ENCODE measurements around the gene EEPD1. TPM values are rescaled to one million over a fixed set of nuclear protein-coding genes. Genes with fewer than 3 reads are reported as not detected.
"Not testable (repeated sequence)": the region's sequence is repeated elsewhere in the genome, so short reads cannot be mapped to it uniquely, and the experiment has no call there.

Gene EEPD1
- total RNA-seq, 1 experiment from 2014 or later: 0.93 TPM

DNA sequence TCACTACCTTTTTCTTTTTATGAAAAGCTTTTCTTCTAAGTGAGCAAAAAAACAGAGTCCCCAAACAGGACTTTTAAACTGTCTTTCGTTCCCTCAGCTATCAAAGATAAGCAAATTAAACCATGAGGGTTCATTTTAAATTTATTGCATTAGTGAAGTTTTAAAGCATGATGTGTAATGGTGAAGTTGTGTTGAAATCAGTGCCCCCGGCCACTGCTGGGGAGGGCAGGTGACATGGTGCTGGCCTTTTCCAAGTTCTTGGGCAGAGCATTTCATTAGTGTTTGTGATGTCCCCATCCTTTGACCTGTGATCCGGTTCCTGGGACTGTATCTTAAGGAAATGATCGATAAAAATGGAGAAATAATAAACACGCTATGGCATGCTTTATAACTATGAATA lies 96.0 kb downstream of the EEPD1 start:
- no peaks in the 10 kb centered on the region for H3K36me3 ChIP-seq
- H3K4me1 ChIP-seq: no peaks in the 10 kb centered on the region
- DNase-seq: no peak
- H3K27me3 ChIP-seq: no peaks in the 10 kb centered on the region
- H3K4me3 ChIP-seq: no peak overlapping the region
- H3K27ac ChIP-seq: no peak overlapping the region
- H3K9me3 ChIP-seq (replicated peaks): no peaks in the 10 kb centered on the region; the same call in 1 of the 2 replicates

DNA sequence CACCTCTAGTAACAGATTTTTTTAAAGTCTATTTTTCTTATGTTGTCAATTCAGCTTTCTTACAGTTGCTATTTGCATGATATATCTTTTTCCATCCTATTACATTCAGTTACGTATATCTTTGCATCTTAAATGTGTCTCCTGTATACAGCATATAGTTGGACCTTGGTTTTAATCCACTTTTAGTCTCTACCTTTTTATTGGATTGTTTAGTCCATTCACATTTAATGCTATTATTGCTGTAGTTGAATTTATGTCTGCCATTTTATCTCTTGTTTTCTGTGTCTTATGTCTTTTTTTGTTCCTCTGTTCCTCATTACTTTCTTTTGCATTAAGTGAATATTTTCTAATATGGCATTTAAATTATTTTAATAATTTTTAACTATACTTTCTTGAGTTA lies 100.6 kb downstream of the EEPD1 start:
- Histone ChIP-seq H3K9me3 (replicated peaks) (peaks cover 7% of the 10 kb centered on the region; the same call in 1 of the 2 replicates), H3K4me3 (no peak overlapping the region), H3K27ac (no peak overlapping the region), H3K36me3 (no peaks in the 10 kb centered on the region), H3K27me3 (no peaks in the 10 kb centered on the region), H3K4me1 (no peaks in the 10 kb centered on the region)
- no peak for DNase-seq

DNA sequence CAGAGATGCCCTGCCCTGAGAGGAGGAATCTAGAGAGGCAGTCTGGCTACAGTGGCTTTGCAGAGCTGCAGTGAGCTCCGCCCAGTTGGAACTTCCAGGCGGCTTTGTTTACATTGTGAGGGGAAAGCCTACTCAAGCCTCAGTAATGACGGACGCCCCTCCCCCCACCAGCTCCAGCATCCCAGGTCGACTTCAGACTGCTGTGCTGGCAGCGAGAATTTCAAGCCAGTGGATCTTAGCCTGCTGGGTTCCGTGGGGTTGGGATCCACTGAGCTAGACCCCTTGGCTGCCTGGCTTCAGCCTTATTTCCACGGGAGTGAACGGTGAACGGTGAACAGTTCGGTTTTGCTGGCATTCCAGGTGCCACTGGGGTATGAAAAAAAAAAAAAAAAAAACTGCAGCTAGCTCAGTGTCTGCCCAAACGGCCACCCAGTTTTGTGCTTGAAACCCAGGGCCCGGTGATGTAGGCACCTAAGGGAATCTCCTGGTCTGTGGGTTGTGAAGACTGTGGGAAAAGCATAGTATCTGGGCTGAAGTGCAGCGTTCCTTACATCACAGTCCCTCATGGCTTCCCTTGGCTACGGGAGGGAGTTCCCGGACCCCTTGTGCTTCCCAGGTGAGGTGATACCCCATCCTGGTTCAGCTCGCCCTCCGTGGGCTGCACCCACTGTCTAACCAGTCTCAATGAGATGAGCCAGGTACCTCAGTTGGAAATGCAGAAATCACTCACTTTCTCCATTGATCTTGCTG lies 105.6 kb downstream of the EEPD1 start:
- peak; percentile 53 to 60 for DNase-seq
- not testable (repeated sequence) for H3K27ac ChIP-seq; H3K27me3 ChIP-seq; H3K9me3 ChIP-seq (replicated peaks); H3K4me1 ChIP-seq; H3K36me3 ChIP-seq; H3K4me3 ChIP-seq

DNA sequence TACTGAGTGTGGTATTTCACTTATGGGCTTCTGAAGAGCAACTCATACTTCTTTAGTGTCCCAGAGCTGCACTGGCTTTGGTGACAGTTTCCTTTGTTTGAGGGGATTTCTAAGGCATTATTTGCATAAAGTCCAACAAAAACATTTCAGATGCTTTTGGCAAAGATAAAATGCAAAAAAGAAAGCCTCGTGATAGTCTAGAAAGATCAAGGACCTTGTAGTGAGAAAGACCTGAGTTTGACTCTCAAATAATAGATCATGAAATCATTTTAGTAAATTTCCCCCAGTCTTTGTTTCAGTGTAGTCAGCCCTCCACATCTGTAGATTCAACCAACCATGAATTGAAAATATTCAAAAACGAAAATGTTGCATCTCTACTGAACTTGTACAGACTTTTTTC lies 107.4 kb downstream of the EEPD1 start:
- H3K27ac ChIP-seq: no peak overlapping the region
- H3K4me3 ChIP-seq: no peak overlapping the region
- H3K27me3 ChIP-seq: peaks cover 4% of the 10 kb centered on the region; the same call in 1 of the 2 replicates
- no peak for DNase-seq
- H3K36me3 ChIP-seq: no peaks in the 10 kb centered on the region
- H3K9me3 ChIP-seq (replicated peaks): peaks cover 7% of the 10 kb centered on the region; the same call in 1 of the 2 replicates
- H3K4me1 ChIP-seq: no peaks in the 10 kb centered on the region

DNA sequence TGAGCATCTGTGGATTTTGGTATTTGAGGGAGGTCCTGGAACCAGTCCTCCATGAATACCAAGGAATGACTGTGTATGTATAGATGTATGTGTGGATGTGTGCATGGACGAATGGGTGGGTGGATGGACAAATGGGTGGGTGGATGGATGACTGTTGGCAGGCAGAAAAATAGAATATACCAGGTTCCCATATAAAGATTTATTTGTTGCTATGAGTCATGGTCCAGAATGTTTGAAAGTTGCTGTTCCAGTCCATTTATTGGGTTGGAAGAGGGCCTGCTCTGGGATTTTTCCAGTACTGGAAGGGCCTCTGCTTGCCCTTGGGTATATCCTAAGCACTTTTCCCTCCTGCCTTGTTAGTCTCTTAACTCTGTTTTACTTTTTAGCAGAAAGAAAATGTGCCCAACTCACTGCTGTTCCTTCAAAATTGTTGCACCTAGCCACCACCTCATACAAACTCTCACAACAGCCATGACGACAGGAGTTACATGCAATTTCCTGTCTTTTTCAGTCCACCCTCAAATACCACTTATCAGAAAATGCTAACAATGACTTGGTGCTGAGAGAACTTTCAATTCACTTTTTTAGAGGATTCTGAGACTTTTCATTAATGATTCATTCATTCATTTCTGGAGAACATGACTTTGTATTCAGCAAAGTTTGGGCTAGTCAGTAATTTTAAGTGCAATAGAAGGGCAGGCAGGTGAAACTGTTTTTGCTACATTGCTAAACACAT lies 108.1 kb downstream of the EEPD1 start:
- Histone ChIP-seq H3K9me3 (replicated peaks) (0 out of 2 replicates have a peak, but pooled peaks cover 2% of the 10 kb centered on the region), H3K4me1 (no peaks in the 10 kb centered on the region), H3K27ac (no peak overlapping the region), H3K36me3 (no peaks in the 10 kb centered on the region), H3K27me3 (peaks cover 4% of the 10 kb centered on the region; the same call in 1 of the 2 replicates), H3K4me3 (no peak overlapping the region)
- DNase-seq: no peak

DNA sequence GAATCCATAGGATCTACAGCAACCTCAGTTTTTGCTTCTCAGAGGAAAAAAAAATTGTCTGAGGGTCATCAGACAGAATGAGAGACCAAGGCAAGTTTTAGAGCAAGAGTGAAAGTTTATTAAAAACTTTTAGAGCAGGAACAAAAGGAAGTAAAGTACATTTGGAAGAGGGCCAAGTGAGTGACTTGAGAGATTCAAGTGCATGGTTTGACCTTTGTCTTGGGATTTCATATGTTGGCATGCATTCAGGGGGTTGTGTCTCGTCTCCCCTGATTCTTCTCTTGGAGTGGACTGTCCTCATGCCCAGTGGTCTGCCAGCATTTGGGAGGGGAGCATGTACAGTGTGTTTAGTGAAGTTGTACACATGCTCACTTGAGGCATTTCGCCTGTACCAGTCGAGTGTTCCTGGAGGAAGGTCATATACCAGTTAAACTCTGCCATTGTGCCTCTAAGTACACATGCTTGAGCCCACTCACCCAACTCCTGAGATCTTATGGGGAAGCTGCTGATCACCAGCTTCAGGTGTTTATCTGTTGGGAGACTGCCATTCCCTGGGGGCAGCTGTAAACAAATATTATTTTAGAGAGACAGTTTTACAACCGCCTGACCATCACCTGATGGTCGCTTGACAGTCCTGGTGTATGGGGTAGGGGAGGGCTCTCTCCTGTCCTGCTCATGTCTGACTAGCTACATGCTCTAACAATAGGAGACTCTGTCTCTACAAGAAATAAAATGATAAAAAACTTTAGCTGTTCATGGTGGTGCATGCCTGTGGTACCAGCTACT lies 109.4 kb downstream of the EEPD1 start:
- Histone ChIP-seq H3K4me1 (no peaks in the 10 kb centered on the region), H3K36me3 (no peaks in the 10 kb centered on the region), H3K27me3 (peaks cover 4% of the 10 kb centered on the region; the same call in 1 of the 2 replicates), H3K9me3 (replicated peaks) (0 out of 2 replicates have a peak, but pooled peaks cover 2% of the 10 kb centered on the region), H3K27ac (no peak overlapping the region), H3K4me3 (no peak overlapping the region)
- no peak for DNase-seq

DNA sequence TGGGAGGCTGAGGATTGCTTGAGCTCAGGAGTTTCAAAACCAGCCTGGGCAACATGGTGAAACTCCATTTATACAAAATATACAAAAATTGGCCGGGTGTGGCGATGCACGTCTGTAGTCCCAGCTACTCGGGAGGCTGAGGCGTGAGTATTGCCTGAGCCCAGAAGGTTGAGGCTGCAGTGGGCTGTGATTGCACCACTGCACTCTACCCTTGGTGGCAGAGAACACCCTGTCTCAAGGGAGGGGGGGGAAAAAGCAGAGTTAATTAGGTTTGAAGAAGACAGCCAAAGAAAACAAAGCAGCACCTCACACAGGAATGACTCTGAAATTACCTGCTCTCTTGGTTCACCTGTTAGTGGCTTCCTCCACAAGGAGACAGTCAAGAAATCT lies 110.0 kb downstream of the EEPD1 start:
- Histone ChIP-seq H3K27ac (no peak overlapping the region), H3K36me3 (no peaks in the 10 kb centered on the region), H3K4me1 (no peaks in the 10 kb centered on the region), H3K4me3 (no peak overlapping the region), H3K9me3 (replicated peaks) (0 out of 2 replicates have a peak, but pooled peaks cover 2% of the 10 kb centered on the region), H3K27me3 (peaks cover 4% of the 10 kb centered on the region; the same call in 1 of the 2 replicates)
- DNase-seq: no peak

DNA sequence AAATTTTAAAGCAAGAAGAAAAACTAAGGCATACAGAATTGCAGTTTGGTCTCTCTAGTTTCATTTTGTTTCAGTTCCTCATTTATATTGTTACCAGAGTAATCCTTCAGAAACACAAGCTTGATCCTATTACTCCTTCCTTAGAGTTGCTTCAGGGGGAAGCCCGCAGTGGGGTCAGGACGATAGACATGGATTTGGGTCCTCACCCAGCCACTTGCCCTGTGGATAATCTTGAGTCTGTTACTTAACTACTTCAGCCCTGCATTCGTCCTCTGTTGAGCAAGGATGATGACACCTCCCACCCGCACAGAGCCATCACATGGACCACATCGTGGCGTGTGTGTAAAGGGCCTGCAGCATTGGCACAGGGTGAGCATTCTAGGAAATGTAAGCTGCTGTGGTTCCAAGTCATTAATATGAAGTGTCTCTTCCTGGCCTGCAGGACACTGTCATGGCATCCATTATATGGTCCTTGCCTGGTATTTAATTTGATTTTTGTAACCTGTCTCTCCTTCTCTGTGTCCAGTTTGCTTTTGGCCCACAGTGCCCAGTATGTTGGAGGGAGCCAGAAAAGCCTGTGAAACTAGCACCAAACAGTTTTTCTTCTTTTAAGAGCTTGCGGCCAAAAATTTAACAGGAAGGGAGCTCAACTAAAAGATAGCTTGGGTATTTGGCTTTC lies 111.2 kb downstream of the EEPD1 start:
- Histone ChIP-seq H3K27ac (no peak overlapping the region), H3K36me3 (no peaks in the 10 kb centered on the region), H3K4me3 (no peak overlapping the region), H3K27me3 (peaks cover 4% of the 10 kb centered on the region; the same call in 1 of the 2 replicates), H3K9me3 (replicated peaks) (0 out of 2 replicates have a peak, but pooled peaks cover 2% of the 10 kb centered on the region), H3K4me1 (no peaks in the 10 kb centered on the region)
- DNase-seq: no peak

DNA sequence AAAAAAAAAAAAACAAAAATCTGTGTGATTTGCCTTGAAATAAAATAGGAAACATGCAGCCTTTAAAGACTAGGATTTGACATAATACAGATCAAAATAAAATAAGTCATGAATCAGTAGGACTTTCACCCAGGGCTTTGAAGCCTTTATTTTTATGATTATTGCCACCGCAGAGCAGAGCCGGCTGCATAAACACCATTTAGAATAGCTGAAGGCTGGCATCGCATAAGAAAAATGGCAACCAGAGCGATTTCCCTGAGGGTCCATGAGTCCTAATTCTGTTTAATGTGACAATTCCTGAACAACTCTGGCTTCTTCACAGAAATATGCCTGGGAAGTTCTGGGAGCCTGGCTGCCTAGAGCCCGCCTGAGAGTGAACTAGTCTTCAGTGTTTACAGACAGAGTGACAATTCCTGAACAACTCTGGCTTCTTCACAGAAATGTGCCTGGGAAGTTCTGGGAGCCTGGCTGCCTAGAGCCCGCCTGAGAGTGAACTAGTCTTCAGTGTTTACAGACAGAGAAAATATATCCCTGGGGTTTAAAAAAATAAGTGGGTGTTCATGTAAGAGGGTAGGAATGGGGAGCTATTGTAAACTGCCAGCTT lies 112.0 kb downstream of the EEPD1 start:
- Histone ChIP-seq H3K27me3 (peaks cover 4% of the 10 kb centered on the region; the same call in 1 of the 2 replicates), H3K4me3 (no peak overlapping the region), H3K27ac (no peak overlapping the region), H3K4me1 (no peaks in the 10 kb centered on the region), H3K36me3 (no peaks in the 10 kb centered on the region), H3K9me3 (replicated peaks) (0 out of 2 replicates have a peak, but pooled peaks cover 2% of the 10 kb centered on the region)
- no peak for DNase-seq

DNA sequence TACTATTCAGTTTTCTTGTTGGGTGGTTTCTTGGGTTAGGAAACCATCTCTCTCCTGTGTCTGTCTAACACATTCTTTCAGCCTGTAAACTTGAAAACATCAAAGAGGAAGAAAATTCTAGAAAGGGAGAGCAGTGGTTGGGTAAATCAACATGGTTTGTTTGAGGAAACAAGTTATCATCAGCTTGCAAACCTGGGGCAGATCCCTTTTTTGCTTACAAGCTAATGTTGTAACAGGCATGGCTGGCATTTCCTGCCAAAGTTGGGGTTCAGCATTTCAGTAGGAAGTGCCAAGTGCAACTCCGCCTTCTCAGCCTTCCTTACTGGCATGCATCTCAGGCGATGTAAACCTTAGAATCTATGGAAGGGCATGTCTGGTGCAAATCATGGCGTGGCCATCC lies 112.6 kb downstream of the EEPD1 start:
- Histone ChIP-seq H3K36me3 (no peaks in the 10 kb centered on the region), H3K4me3 (no peak overlapping the region), H3K4me1 (no peaks in the 10 kb centered on the region), H3K9me3 (replicated peaks) (0 out of 2 replicates have a peak, but pooled peaks cover under 1% of the 10 kb centered on the region), H3K27me3 (peaks cover 4% of the 10 kb centered on the region; the same call in 1 of the 2 replicates), H3K27ac (no peak overlapping the region)
- DNase-seq: no peak

DNA sequence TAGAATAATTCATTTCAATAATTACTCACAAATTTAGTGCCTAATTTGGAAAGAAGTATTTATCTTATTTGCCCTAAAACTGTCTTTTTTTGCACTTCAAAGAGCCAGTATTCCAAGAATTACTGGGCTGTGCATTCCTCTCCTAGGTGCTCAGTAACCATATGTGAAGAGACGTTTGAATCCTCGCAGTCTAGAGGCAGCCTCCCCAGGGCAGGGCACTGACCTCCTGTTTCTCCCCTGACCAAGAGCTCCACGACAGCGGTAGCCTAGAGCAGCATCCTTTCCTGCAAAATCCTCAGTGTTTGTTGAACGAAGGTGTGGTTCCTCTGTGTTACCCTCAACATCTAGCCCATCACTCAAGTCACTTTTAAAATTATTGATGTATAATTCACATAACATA lies 113.1 kb downstream of the EEPD1 start:
- Histone ChIP-seq H3K4me3 (no peak overlapping the region), H3K4me1 (no peaks in the 10 kb centered on the region), H3K27me3 (peaks cover 4% of the 10 kb centered on the region; the same call in 1 of the 2 replicates), H3K36me3 (no peaks in the 10 kb centered on the region), H3K9me3 (replicated peaks) (no peaks in the 10 kb centered on the region), H3K27ac (no peak overlapping the region)
- DNase-seq: no peak

DNA sequence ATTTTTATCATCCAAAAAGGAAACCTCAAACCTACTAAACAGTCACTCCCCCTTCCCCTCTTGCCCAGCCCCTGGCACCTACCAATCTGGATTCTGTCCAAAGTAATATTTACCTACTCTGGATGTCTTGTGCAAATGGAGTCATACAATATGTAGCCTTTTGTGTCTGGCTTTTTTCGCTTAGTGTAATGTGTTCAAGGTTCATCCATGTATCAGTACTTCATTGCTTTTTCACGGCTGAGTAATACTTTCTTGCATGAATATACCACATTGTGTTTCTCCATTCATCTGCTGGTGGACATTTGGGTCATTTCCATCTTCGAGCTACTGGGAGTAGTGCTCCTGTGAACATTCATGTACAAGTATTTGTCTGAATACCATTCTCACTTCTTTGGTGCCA lies 113.6 kb downstream of the EEPD1 start:
- H3K4me1 ChIP-seq: no peaks in the 10 kb centered on the region
- peaks cover under 1% of the 10 kb centered on the region; the same call in 1 of the 2 replicates for H3K27me3 ChIP-seq
- DNase-seq: no peak
- no peak overlapping the region for H3K27ac ChIP-seq
- no peak overlapping the region for H3K4me3 ChIP-seq
- no peaks in the 10 kb centered on the region for H3K36me3 ChIP-seq
- H3K9me3 ChIP-seq (replicated peaks): no peaks in the 10 kb centered on the region

DNA sequence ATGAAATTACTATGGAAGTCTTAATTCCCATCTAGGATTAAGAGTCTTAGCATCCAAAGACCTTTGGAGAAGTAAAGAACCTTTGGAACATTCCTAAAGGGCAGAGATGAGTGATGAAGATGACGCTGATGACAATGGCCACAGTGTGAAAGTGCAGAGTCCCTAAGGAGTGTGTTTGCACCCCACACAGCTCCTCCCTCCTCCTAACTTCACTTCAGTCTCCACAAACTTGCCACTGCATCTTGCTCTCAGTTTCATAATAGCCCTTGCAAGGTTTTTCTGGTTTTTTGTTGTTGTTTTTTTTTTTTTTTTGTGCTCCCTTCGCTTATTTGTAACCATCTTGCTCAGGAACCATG lies 119.1 kb downstream of the EEPD1 start:
- no peaks in the 10 kb centered on the region for H3K4me1 ChIP-seq
- no peak overlapping the region for H3K27ac ChIP-seq
- no peaks in the 10 kb centered on the region for H3K36me3 ChIP-seq
- H3K27me3 ChIP-seq: 0 out of 2 replicates have a peak, but pooled peaks cover 4% of the 10 kb centered on the region
- H3K4me3 ChIP-seq: no peak overlapping the region
- no peaks in the 10 kb centered on the region for H3K9me3 ChIP-seq (replicated peaks)
- DNase-seq: no peak
